ENCODE results near the gene EXOC4.
A peak's percentile ranks its signal among the peaks of the same experiment; 100 is the strongest.

EXOC4 gene

DNA sequence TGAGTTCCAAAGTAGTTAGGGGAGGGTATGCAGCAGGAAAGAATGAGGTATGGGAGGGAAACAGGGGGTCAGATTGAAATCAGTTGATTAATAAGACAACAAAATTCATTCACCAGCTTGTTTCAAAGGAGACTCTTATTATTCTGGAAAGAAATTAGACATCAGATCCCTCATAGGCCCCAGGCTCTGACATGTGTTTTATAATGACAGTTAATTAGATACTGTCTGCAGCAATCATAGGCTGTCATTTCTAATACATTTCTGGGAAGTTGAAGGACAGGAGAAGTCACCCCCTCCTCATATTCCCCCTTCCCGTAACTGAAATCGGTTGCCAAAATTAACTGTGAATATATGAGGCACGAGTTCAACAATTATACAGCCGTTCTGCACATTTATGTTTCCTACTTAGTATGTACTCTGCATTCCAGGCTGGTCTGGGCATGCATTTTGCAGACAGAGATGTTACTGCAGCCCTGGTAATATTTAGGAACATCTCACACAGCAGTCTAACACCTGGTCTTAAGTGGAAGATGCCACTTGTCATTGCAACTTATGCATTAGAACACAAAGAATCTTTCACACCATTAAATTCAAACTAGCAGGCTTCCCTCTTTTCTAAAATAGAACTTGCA is 519.0 kb downstream of the EXOC4 start:
- Histone ChIP-seq H3K9me3 (ENCODE audit: severe bottlenecking) (peaks cover 2% of the 10 kb centered on the region), H3K36me3 (ENCODE audit: low read depth) (no peaks in the 10 kb centered on the region), H3K27me3 (ENCODE audit: insufficient read depth, poor library complexity, severe bottlenecking) (no peaks in the 10 kb centered on the region), H3K4me3 (ENCODE audit: severe bottlenecking) (no peak overlapping the region), H3K4me1 (ENCODE audit: insufficient read depth, poor library complexity, severe bottlenecking) (peaks cover 20% of the 10 kb centered on the region), H3K27ac (ENCODE audit: poor library complexity, severe bottlenecking) (peak overlapping the region; percentile 38)
- TF ChIP-seq, protein P1, sequence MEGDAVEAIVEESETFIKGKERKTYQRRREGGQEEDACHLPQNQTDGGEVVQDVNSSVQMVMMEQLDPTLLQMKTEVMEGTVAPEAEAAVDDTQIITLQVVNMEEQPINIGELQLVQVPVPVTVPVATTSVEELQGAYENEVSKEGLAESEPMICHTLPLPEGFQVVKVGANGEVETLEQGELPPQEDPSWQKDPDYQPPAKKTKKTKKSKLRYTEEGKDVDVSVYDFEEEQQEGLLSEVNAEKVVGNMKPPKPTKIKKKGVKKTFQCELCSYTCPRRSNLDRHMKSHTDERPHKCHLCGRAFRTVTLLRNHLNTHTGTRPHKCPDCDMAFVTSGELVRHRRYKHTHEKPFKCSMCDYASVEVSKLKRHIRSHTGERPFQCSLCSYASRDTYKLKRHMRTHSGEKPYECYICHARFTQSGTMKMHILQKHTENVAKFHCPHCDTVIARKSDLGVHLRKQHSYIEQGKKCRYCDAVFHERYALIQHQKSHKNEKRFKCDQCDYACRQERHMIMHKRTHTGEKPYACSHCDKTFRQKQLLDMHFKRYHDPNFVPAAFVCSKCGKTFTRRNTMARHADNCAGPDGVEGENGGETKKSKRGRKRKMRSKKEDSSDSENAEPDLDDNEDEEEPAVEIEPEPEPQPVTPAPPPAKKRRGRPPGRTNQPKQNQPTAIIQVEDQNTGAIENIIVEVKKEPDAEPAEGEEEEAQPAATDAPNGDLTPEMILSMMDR (IDR thresholded peaks at IDR 0.05; ENCODE audit: poor library complexity, severe bottlenecking): no peak
- DNase-seq (ENCODE audit: low spot score) (no peak), ATAC-seq (ENCODE audit: low read depth) (0 out of 3 replicates have a peak, but pooled peaks have one; percentile 29)

DNA sequence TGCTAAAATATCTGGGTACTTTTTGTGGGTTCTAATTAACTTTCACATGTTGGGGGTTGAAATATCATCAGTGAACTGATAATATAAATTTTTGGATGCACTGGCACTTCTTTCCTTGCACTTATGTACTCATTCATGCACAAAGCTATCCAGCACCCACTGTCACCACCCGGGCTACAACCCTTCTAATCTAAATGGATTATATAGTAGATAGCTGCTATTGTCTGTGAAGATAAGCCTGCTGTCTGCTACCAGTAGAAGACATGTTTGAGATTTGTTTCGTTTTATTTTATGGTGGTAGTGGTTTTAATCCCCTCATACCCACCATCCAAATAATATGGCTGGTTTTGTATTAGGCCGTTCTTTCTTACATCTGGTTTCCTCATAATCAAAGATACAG is 520.7 kb downstream of the EXOC4 start:
- no peaks in the 10 kb centered on the region for H3K27me3 ChIP-seq (ENCODE audit: insufficient read depth, poor library complexity, severe bottlenecking)
- no peak overlapping the region for H3K4me3 ChIP-seq (ENCODE audit: severe bottlenecking)
- H3K36me3 ChIP-seq (ENCODE audit: low read depth): peaks cover 1% of the 10 kb centered on the region; the same call in 1 of the 2 replicates
- TF ChIP-seq, protein P1 (IDR thresholded peaks at IDR 0.05; ENCODE audit: poor library complexity, severe bottlenecking): no peak
- ATAC-seq (ENCODE audit: low read depth) (no peak), DNase-seq (ENCODE audit: low spot score) (no peak)
- H3K27ac ChIP-seq (ENCODE audit: poor library complexity, severe bottlenecking): no peak overlapping the region
- peaks cover 2% of the 10 kb centered on the region for H3K9me3 ChIP-seq (ENCODE audit: severe bottlenecking)
- peaks cover 26% of the 10 kb centered on the region for H3K4me1 ChIP-seq (ENCODE audit: insufficient read depth, poor library complexity, severe bottlenecking)

DNA sequence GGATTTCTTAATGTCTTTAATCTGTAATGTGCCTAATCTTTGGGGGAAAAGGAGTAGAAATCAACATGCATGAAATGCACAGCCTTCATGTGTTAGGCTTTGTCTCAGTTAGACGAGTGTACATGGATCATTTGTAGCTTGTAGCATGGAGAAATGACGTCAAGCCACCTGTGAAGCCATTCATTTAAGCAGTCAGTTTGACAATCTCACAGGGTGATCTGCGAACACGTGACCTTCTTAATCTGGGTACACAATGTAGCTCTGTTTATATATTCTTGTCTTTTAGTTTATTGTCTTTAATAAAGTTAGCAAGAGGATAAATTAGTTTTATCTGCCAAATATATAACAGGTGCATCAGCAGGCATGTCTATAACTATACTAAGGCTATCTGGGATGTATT is 522.3 kb downstream of the EXOC4 start:
- Histone ChIP-seq H3K36me3 (ENCODE audit: low read depth) (peaks cover 4% of the 10 kb centered on the region; the same call in 1 of the 2 replicates), H3K27me3 (ENCODE audit: insufficient read depth, poor library complexity, severe bottlenecking) (no peaks in the 10 kb centered on the region), H3K4me3 (ENCODE audit: severe bottlenecking) (no peak overlapping the region), H3K4me1 (ENCODE audit: insufficient read depth, poor library complexity, severe bottlenecking) (peaks cover 26% of the 10 kb centered on the region), H3K27ac (ENCODE audit: poor library complexity, severe bottlenecking) (no peak overlapping the region), H3K9me3 (ENCODE audit: severe bottlenecking) (peaks cover 2% of the 10 kb centered on the region)
- DNase-seq (ENCODE audit: low spot score) (no peak), ATAC-seq (ENCODE audit: low read depth) (no peak)
- TF ChIP-seq, protein P1 (IDR thresholded peaks at IDR 0.05; ENCODE audit: poor library complexity, severe bottlenecking): no peak

DNA sequence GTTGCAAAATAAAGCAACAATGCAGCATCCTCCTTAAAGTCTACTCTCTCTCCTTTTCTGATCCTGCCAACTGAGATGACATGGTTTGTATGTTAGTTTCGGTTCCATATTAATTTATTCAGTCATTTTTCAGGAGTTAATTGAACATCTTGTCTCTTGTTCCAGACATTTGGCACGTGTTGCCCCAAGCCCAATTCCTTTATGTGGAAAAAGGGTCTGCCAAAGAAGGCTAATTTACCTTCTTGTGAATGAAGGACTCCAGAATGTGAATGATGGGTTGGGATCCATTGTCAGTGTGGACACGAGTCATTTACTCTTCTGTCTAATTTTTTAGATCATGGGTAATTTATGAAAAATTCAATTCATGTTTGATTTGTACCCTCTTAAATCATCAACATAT is 523.4 kb downstream of the EXOC4 start:
- ATAC-seq (ENCODE audit: low read depth) (no peak), DNase-seq (ENCODE audit: low spot score) (no peak)
- Histone ChIP-seq H3K4me3 (ENCODE audit: severe bottlenecking) (no peak overlapping the region), H3K27ac (ENCODE audit: poor library complexity, severe bottlenecking) (no peak overlapping the region), H3K27me3 (ENCODE audit: insufficient read depth, poor library complexity, severe bottlenecking) (no peaks in the 10 kb centered on the region), H3K36me3 (ENCODE audit: low read depth) (peaks cover 4% of the 10 kb centered on the region; the same call in 1 of the 2 replicates), H3K4me1 (ENCODE audit: insufficient read depth, poor library complexity, severe bottlenecking) (peaks cover 17% of the 10 kb centered on the region), H3K9me3 (ENCODE audit: severe bottlenecking) (peaks cover 2% of the 10 kb centered on the region)
- TF ChIP-seq, protein P1 (IDR thresholded peaks at IDR 0.05; ENCODE audit: poor library complexity, severe bottlenecking): no peak

DNA sequence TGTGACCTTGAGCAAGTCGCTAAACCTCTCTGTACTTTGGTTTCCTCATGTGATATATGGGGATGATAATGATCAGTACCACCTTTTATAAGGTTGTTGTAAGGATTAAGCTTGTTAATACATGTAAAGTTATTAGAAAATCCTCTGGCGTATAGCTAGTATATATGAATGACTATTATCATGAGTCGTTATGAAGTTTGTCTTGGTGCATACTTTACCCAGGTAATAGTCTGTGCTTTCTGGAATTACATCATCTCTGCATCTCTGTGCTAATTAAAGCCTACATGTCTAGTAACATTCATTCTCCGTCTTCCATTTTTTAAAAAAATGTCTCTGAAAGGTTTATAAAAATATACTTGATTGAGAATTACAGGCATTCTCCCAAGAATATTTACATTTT is 524.8 kb downstream of the EXOC4 start:
- no peak for DNase-seq (ENCODE audit: low spot score)
- H3K36me3 ChIP-seq (ENCODE audit: low read depth): peaks cover 4% of the 10 kb centered on the region; the same call in 1 of the 2 replicates
- H3K27me3 ChIP-seq (ENCODE audit: insufficient read depth, poor library complexity, severe bottlenecking): no peaks in the 10 kb centered on the region
- TF ChIP-seq, protein P1 (IDR thresholded peaks at IDR 0.05; ENCODE audit: poor library complexity, severe bottlenecking): no peak
- H3K9me3 ChIP-seq (ENCODE audit: severe bottlenecking): peaks cover 2% of the 10 kb centered on the region
- H3K4me1 ChIP-seq (ENCODE audit: insufficient read depth, poor library complexity, severe bottlenecking): peaks cover 6% of the 10 kb centered on the region
- H3K27ac ChIP-seq (ENCODE audit: poor library complexity, severe bottlenecking): no peak overlapping the region
- no peak for ATAC-seq (ENCODE audit: low read depth)
- no peak overlapping the region for H3K4me3 ChIP-seq (ENCODE audit: severe bottlenecking)

Data from RWPE2 (cell line).